HEK293 (cell line): ENCODE data around the gene ANXA4.

Experiments
- CTCF ChIA-PET: fragments of 350-600 bp; formaldehyde crosslinking; extraction: SDS; loops from one replicate; lab custom pipeline; 2021; ENCODE audit warnings: antibody characterized with exemption; lab: Yijun Ruan, JAX
- POLR2A ChIA-PET: fragments of 300-600 bp; formaldehyde crosslinking; extraction: SDS; loops from one replicate; lab custom pipeline; 2020; ENCODE audit warnings: antibody characterized with exemption, inconsistent platforms; lab: Yijun Ruan, JAX
- H3K27ac ChIP-seq: fragments of 200-500 bp; sonication (Bioruptor generic); 2 replicates; pipeline ENCODE4 v1.5.1; 2014; ENCODE audit warnings: low read depth, low read length, control low read depth, inconsistent platforms; ENCODE audit errors: extremely low read depth
- H3K36me3 ChIP-seq, 2 experiments: fragments of 200-500 bp in 1 of 2; sonication (Bioruptor generic) in 1 of 2; 1 replicate in 1 of 2; 2 replicates in 1 of 2; pipeline ENCODE4 v1.5.1; 2014 to 2017; ENCODE audit warnings: inconsistent platforms in 2 of 2, low read length in 2 of 2; ENCODE audit not compliant: control insufficient read depth in 2 of 2, insufficient read depth in 1 of 2
- H3K4me1 ChIP-seq: fragments of 200-500 bp; sonication (Bioruptor generic); 2 replicates; pipeline ENCODE4 v1.5.1; 2014; ENCODE audit warnings: mild to moderate bottlenecking, low read length, inconsistent platforms; ENCODE audit not compliant: control insufficient read depth, insufficient read depth
- H3K4me3 ChIP-seq: 2 replicates; pipeline ENCODE4 v1.5.1; 2011; ENCODE audit warnings: low read depth, mild to moderate bottlenecking, control low read depth, low read length, moderate library complexity
- H3K9me3 ChIP-seq: fragments of 200-500 bp; sonication (Bioruptor generic); 2 replicates; pipeline ENCODE4 v1.5.1; 2014; ENCODE audit warnings: low read depth, low read length, inconsistent platforms; ENCODE audit not compliant: control insufficient read depth, insufficient read depth
- GFI1B ChIP-seq: fragments of 450-650 bp; formaldehyde crosslinking; IDR thresholded peaks from 2 replicates; pipeline ENCODE4 v1.5.1; 2016; ENCODE audit warnings: missing biosample characterization, missing genetic modification characterization
- HOXA7 ChIP-seq: sonication (generic); formaldehyde crosslinking; IDR thresholded peaks from 2 replicates; pipeline ENCODE4 v1.8.1; 2022; ENCODE audit warnings: missing genetic modification reagents, borderline replicate concordance
- ZBTB8A ChIP-seq: fragments of 450-650 bp; formaldehyde crosslinking; IDR thresholded peaks from 2 replicates; pipeline ENCODE4 v1.5.1; 2016; ENCODE audit warnings: missing biosample characterization, missing genetic modification characterization
- ZFHX2 ChIP-seq: fragments of 450-650 bp; formaldehyde crosslinking; conservative IDR thresholded peaks from 2 replicates; pipeline ENCODE4 v1.5.1; 2016; ENCODE audit warnings: missing biosample characterization, missing genetic modification characterization
- ZNF114 ChIP-seq: fragments of 450-650 bp; formaldehyde crosslinking; IDR thresholded peaks from 2 replicates; pipeline ENCODE4 v1.5.0; 2017; ENCODE audit warnings: missing biosample characterization, missing genetic modification characterization
- ZNF146 ChIP-seq: fragments of 450-650 bp; formaldehyde crosslinking; IDR thresholded peaks from 2 replicates; pipeline ENCODE4 v1.5.1; 2016; ENCODE audit warnings: missing biosample characterization, missing genetic modification characterization
- ZNF202 ChIP-seq: fragments of 450-650 bp; formaldehyde crosslinking; IDR thresholded peaks from 2 replicates; pipeline ENCODE4 v1.5.1; 2016; ENCODE audit warnings: missing biosample characterization, missing genetic modification characterization, borderline replicate concordance
- ZNF23 ChIP-seq: fragments of 450-650 bp; formaldehyde crosslinking; IDR thresholded peaks from 2 replicates; pipeline ENCODE4 v1.5.1; 2016; ENCODE audit warnings: missing biosample characterization, missing genetic modification characterization, borderline replicate concordance
- ZNF654 ChIP-seq: fragments of 450-650 bp; formaldehyde crosslinking; IDR thresholded peaks from 2 replicates; pipeline ENCODE4 v1.5.1; 2016; ENCODE audit warnings: low read depth, missing biosample characterization, missing genetic modification characterization
- ZNF792 ChIP-seq: fragments of 450-650 bp; formaldehyde crosslinking; IDR thresholded peaks from 2 replicates; pipeline ENCODE4 v1.5.1; 2016; ENCODE audit warnings: missing biosample characterization, missing genetic modification characterization
- TF ChIP-seq, protein P1 (sequence below): fragments of 450-650 bp; formaldehyde crosslinking; IDR thresholded peaks from 2 replicates; pipeline ENCODE4 v1.5.1; 2016; ENCODE audit warnings: missing biosample characterization, missing genetic modification characterization
- TF ChIP-seq, protein P2 (sequence below): fragments of 450-650 bp; formaldehyde crosslinking; IDR thresholded peaks from 2 replicates; pipeline ENCODE4 v1.5.1; 2016; ENCODE audit warnings: missing biosample characterization, missing genetic modification characterization, low read depth
- TF ChIP-seq, protein P3 (sequence below): fragments of 450-650 bp; formaldehyde crosslinking; IDR thresholded peaks from 2 replicates; pipeline ENCODE4 v1.5.0; 2017; ENCODE audit warnings: missing biosample characterization, missing genetic modification characterization, borderline replicate concordance
- TF ChIP-seq, protein P4 (sequence below): fragments of 450-650 bp; formaldehyde crosslinking; IDR thresholded peaks from 2 replicates; pipeline ENCODE4 v1.5.1; 2016; ENCODE audit warnings: missing biosample characterization, missing genetic modification characterization
- TF ChIP-seq, protein P5 (sequence below): fragments of 450-650 bp; formaldehyde crosslinking; IDR thresholded peaks from 2 replicates; pipeline ENCODE4 v1.5.1; 2016; ENCODE audit warnings: missing biosample characterization, missing genetic modification characterization
- TF ChIP-seq, protein P6 (sequence below): fragments of 450-650 bp; formaldehyde crosslinking; IDR thresholded peaks from 2 replicates; pipeline ENCODE4 v1.5.1; 2016; ENCODE audit warnings: missing biosample characterization, missing genetic modification characterization
- TF ChIP-seq, protein P7 (sequence below): fragments of 450-650 bp; formaldehyde crosslinking; IDR thresholded peaks from 2 replicates; pipeline ENCODE4 v1.5.1; 2016; ENCODE audit warnings: missing biosample characterization, missing genetic modification characterization

The ANXA4 gene

DNA sequence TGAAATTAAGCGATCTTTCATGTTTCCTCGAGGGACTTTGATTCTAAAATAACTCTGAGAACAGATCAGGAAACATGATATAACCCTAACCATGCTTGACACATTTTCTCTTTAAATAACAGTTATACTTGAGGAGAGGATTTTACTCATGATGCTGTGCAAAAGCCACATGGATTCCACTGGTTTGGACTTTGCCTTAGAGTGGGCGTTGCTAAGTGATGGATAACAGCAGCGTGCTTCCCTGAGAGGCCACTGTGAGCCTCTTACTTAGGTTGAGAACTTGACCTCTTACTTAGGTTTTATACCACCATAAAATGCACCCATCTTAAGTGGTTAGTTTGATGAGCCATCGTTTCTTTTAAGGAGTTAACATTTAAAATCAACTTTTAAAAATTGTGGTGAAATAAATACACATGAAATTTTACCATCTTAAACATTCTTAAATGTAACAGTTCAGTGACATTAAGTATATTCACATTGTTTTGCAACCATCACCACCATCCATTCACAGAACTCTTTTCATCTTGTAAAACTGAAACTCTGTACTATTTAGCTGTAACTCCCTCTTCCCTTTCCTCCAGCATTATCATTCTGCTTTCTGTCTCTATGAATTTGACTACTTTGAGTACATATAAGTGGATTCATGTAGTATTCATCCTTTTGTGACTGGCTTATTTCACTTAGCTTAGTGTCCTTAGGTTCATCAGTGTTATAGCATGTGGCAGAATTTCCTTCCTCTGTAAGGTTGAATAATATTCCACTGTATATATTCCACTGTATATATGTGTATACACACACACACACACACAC is 22.6 kb downstream of the ANXA4 start (continued):
- TF ChIP-seq, protein P1, sequence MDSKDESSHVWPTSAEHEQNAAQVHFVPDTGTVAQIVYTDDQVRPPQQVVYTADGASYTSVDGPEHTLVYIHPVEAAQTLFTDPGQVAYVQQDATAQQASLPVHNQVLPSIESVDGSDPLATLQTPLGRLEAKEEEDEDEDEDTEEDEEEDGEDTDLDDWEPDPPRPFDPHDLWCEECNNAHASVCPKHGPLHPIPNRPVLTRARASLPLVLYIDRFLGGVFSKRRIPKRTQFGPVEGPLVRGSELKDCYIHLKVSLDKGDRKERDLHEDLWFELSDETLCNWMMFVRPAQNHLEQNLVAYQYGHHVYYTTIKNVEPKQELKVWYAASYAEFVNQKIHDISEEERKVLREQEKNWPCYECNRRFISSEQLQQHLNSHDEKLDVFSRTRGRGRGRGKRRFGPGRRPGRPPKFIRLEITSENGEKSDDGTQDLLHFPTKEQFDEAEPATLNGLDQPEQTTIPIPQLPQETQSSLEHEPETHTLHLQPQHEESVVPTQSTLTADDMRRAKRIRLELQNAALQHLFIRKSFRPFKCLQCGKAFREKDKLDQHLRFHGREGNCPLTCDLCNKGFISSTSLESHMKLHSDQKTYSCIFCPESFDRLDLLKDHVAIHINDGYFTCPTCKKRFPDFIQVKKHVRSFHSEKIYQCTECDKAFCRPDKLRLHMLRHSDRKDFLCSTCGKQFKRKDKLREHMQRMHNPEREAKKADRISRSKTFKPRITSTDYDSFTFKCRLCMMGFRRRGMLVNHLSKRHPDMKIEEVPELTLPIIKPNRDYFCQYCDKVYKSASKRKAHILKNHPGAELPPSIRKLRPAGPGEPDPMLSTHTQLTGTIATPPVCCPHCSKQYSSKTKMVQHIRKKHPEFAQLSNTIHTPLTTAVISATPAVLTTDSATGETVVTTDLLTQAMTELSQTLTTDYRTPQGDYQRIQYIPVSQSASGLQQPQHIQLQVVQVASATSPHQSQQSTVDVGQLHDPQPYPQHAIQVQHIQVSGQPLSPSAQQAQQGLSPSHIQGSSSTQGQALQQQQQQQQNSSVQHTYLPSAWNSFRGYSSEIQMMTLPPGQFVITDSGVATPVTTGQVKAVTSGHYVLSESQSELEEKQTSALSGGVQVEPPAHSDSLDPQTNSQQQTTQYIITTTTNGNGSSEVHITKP: no peak
- TF ChIP-seq ZNF146 (tag by site-specific recombination) (no peak), ZFHX2 (tag by site-specific recombination) (no peak)
- TF ChIP-seq, protein P2, sequence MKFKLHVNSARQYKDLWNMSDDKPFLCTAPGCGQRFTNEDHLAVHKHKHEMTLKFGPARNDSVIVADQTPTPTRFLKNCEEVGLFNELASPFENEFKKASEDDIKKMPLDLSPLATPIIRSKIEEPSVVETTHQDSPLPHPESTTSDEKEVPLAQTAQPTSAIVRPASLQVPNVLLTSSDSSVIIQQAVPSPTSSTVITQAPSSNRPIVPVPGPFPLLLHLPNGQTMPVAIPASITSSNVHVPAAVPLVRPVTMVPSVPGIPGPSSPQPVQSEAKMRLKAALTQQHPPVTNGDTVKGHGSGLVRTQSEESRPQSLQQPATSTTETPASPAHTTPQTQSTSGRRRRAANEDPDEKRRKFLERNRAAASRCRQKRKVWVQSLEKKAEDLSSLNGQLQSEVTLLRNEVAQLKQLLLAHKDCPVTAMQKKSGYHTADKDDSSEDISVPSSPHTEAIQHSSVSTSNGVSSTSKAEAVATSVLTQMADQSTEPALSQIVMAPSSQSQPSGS (tag by site-specific recombination): no peak
- TF ChIP-seq, protein P3, sequence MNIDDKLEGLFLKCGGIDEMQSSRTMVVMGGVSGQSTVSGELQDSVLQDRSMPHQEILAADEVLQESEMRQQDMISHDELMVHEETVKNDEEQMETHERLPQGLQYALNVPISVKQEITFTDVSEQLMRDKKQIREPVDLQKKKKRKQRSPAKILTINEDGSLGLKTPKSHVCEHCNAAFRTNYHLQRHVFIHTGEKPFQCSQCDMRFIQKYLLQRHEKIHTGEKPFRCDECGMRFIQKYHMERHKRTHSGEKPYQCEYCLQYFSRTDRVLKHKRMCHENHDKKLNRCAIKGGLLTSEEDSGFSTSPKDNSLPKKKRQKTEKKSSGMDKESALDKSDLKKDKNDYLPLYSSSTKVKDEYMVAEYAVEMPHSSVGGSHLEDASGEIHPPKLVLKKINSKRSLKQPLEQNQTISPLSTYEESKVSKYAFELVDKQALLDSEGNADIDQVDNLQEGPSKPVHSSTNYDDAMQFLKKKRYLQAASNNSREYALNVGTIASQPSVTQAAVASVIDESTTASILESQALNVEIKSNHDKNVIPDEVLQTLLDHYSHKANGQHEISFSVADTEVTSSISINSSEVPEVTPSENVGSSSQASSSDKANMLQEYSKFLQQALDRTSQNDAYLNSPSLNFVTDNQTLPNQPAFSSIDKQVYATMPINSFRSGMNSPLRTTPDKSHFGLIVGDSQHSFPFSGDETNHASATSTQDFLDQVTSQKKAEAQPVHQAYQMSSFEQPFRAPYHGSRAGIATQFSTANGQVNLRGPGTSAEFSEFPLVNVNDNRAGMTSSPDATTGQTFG (tag by site-specific recombination): no peak
- TF ChIP-seq, protein P4, sequence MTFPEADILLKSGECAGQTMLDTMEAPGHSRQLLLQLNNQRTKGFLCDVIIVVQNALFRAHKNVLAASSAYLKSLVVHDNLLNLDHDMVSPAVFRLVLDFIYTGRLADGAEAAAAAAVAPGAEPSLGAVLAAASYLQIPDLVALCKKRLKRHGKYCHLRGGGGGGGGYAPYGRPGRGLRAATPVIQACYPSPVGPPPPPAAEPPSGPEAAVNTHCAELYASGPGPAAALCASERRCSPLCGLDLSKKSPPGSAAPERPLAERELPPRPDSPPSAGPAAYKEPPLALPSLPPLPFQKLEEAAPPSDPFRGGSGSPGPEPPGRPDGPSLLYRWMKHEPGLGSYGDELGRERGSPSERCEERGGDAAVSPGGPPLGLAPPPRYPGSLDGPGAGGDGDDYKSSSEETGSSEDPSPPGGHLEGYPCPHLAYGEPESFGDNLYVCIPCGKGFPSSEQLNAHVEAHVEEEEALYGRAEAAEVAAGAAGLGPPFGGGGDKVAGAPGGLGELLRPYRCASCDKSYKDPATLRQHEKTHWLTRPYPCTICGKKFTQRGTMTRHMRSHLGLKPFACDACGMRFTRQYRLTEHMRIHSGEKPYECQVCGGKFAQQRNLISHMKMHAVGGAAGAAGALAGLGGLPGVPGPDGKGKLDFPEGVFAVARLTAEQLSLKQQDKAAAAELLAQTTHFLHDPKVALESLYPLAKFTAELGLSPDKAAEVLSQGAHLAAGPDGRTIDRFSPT: no peak

DNA sequence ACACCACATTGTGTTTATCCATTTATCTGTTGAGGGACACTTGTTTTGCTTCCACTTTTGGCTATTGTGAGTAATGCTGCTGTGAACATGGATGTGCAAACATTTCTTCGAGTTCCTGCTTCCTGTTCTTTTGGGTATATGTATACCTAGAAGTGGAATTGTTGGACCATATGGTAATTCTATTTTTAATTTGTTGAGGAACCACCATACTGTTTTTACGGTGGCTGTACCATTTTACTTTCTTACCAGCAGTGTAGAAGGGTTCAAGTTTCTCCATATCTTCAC is 23.1 kb downstream of the ANXA4 start:
- TF ChIP-seq ZNF23 (tag by site-specific recombination) (no peak), ZNF146 (tag by site-specific recombination) (no peak), ZNF792 (tag by site-specific recombination) (no peak), HOXA7 (CRISPR knock-in tag) (no peak), ZBTB8A (no peak), ZNF202 (tag by site-specific recombination) (no peak), GFI1B (tag by site-specific recombination) (no peak), ZNF654 (tag by site-specific recombination) (no peak), ZNF114 (tag by site-specific recombination) (no peak)
- TF ChIP-seq, protein P5, sequence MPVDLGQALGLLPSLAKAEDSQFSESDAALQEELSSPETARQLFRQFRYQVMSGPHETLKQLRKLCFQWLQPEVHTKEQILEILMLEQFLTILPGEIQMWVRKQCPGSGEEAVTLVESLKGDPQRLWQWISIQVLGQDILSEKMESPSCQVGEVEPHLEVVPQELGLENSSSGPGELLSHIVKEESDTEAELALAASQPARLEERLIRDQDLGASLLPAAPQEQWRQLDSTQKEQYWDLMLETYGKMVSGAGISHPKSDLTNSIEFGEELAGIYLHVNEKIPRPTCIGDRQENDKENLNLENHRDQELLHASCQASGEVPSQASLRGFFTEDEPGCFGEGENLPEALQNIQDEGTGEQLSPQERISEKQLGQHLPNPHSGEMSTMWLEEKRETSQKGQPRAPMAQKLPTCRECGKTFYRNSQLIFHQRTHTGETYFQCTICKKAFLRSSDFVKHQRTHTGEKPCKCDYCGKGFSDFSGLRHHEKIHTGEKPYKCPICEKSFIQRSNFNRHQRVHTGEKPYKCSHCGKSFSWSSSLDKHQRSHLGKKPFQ (tag by site-specific recombination): no peak
- TF ChIP-seq, protein P6, sequence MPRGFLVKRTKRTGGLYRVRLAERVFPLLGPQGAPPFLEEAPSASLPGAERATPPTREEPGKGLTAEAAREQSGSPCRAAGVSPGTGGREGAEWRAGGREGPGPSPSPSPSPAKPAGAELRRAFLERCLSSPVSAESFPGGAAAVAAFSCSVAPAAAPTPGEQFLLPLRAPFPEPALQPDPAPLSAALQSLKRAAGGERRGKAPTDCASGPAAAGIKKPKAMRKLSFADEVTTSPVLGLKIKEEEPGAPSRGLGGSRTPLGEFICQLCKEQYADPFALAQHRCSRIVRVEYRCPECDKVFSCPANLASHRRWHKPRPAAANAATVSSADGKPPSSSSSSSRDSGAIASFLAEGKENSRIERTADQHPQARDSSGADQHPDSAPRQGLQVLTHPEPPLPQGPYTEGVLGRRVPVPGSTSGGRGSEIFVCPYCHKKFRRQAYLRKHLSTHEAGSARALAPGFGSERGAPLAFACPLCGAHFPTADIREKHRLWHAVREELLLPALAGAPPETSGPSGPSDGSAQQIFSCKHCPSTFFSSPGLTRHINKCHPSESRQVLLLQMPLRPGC: no peak
- TF ChIP-seq, protein P7, sequence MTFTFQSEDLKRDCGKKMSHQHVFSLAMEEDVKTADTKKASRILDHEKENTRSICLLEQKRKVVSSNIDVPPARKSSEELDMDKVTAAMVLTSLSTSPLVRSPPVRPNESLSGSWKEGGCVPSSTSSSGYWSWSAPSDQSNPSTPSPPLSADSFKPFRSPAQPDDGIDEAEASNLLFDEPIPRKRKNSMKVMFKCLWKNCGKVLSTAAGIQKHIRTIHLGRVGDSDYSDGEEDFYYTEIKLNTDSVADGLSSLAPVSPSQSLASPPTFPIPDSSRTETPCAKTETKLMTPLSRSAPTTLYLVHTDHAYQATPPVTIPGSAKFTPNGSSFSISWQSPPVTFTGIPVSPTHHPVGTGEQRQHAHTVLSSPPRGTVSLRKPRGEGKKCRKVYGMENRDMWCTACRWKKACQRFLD (tag by site-specific recombination): no peak
- TF ChIP-seq, all 188 proteins: peak for 0
- Histone ChIP-seq H3K36me3 (no peaks in the 10 kb centered on the region), H3K9me3 (no peaks in the 10 kb centered on the region), H3K4me3 (no peak overlapping the region), H3K4me1 (peaks cover 6% of the 10 kb centered on the region), H3K27ac (no peak overlapping the region)
- ChIA-PET POLR2A (no interaction called here), CTCF (no interaction called here)
